ENCODE measurements around the gene KRTAP10-12. TPM values are rescaled to one million over a fixed set of nuclear protein-coding genes. Genes with fewer than 3 reads are reported as not detected.
A peak's percentile ranks its signal among the peaks of the same experiment; 100 is the strongest.

The KRTAP10-12 gene
- total RNA-seq, 4 donors from 2014 or later: 1.3 to 2.9 TPM; not detected in 2

DNA sequence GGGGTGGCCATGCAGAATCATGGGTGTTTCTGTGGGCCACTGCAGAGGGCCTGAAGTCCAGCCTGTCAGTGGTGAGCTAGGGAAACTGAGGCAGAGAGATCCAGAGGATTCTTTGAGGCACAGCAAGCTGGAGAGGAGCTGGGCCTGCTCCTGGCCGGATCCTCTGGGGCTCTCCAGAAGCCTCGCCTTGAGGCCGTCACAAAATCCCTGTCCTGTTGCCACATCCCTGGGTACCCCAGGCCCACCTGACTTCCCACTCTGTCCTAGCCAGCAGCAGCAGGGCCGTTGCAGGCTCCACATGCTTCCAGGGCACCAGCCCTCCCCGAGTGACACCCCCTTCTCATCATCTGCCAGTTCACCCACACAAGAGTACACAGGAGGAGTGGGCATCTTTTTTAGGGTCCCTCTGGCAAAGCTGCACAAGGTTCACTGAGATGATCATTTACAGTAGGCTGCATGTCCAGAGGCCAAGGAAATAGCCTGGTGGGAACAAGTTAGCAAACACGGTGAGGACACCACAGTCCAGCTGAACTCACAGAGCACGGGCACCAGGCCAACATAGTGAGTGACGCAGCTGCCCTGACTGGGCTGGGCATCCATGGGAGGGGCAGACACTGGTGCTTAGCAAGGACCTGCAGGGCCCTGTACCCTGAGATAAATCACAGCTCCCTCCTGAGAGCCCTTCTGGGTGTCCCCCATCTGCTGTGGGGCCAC is 39.5 kb downstream of the KRTAP10-12 start:
- DNase-seq (ENCODE audit: low spot score in 2 of 2): peak; percentile 38 to 62

DNA sequence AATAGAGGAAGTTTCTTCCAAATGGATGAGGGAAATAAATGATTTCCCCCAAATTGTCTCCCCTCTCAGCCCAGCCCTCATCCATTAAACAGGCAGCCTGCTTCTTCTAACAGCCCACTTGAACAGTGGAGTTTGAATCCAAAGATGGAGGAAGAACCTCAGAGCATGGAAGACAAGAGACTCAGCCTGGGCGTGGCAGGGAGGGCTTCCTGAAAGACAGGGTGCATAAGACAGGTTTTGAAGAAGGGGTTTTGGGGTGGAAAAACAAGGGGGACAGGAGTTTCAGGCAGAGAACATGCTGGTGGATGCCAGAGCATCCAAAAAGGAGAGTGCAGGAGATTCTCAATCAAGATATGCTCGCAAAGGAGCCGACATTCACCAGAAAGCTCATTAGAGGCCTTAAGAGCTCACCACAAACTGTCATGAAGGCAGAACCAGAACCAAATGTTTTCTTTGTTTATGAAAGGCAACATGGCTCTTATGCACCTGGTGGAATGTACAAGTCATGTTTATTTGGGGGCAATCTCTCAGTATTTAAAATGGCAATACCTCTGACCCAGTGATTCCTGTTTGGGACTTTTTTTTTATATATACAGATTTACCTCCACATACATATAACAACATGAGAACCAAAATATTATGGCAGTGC is 40.9 kb downstream of the KRTAP10-12 start:
- peak in 1 of 2 donors; percentile 24 for DNase-seq (ENCODE audit: low spot score in 2 of 2)
- WGBS: 80% methylated on average over 3 of the region's 3 CpGs
- H3K4me1 ChIP-seq: no peaks in the 10 kb centered on the region
- TF ChIP-seq POLR2A (IDR thresholded peaks at IDR 0.05) (no peak), EP300 (IDR thresholded peaks at IDR 0.05) (no peak), POLR2AphosphoS5 (IDR thresholded peaks at IDR 0.05) (no peak)
- TF ChIP-seq, protein P1, sequence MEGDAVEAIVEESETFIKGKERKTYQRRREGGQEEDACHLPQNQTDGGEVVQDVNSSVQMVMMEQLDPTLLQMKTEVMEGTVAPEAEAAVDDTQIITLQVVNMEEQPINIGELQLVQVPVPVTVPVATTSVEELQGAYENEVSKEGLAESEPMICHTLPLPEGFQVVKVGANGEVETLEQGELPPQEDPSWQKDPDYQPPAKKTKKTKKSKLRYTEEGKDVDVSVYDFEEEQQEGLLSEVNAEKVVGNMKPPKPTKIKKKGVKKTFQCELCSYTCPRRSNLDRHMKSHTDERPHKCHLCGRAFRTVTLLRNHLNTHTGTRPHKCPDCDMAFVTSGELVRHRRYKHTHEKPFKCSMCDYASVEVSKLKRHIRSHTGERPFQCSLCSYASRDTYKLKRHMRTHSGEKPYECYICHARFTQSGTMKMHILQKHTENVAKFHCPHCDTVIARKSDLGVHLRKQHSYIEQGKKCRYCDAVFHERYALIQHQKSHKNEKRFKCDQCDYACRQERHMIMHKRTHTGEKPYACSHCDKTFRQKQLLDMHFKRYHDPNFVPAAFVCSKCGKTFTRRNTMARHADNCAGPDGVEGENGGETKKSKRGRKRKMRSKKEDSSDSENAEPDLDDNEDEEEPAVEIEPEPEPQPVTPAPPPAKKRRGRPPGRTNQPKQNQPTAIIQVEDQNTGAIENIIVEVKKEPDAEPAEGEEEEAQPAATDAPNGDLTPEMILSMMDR (IDR thresholded peaks at IDR 0.05): no peak
- H3K9me3 ChIP-seq: no peaks in the 10 kb centered on the region
- no peaks in the 10 kb centered on the region for H3K36me3 ChIP-seq
- H3K27ac ChIP-seq: no peak overlapping the region
- H3K27me3 ChIP-seq: peaks cover 10% of the 10 kb centered on the region
- H3K4me3 ChIP-seq: no peak overlapping the region

More for the DNA sequence above, 39.5 kb downstream of the KRTAP10-12 start:
- H3K4me1 ChIP-seq: no peaks in the 10 kb centered on the region
- no peak overlapping the region for H3K4me3 ChIP-seq
- H3K27me3 ChIP-seq: peaks cover 16% of the 10 kb centered on the region
- no peaks in the 10 kb centered on the region for H3K9me3 ChIP-seq
- TF ChIP-seq, protein P1 (IDR thresholded peaks at IDR 0.05): no peak
- TF ChIP-seq POLR2A (IDR thresholded peaks at IDR 0.05) (no peak), EP300 (IDR thresholded peaks at IDR 0.05) (no peak), POLR2AphosphoS5 (IDR thresholded peaks at IDR 0.05) (no peak)
- no peaks in the 10 kb centered on the region for H3K36me3 ChIP-seq
- H3K27ac ChIP-seq: no peak overlapping the region
- WGBS: 60% methylated on average over 1 of the region's 8 CpGs

DNA sequence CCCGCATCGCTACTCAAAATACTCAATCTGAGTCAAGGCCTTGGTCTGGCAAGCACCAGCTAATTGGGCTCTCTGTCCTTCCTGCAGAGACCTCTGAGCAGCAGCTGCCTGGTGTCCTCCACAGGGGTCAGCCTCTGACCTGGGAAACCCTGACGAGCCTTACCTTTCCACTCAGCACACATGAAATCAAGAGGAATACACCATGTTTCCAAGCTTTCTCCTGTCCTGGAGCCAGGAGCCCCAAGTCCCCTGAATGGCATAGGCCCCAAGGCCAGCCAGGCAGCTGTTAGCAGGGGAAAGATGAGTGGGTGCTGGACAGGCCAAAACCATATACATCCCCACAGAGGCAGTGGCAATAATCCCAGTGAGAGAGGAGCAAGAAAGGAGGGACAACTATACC is 41.6 kb downstream of the KRTAP10-12 start:
- TF ChIP-seq, protein P1 (IDR thresholded peaks at IDR 0.05): no peak
- no peak for TF ChIP-seq EP300 (IDR thresholded peaks at IDR 0.05)
- no peak for TF ChIP-seq POLR2A (IDR thresholded peaks at IDR 0.05)
- no peak for TF ChIP-seq POLR2AphosphoS5 (IDR thresholded peaks at IDR 0.05)
- Histone ChIP-seq H3K9me3 (no peaks in the 10 kb centered on the region), H3K27ac (no peak overlapping the region), H3K4me3 (no peak overlapping the region), H3K36me3 (no peaks in the 10 kb centered on the region), H3K27me3 (peaks cover 8% of the 10 kb centered on the region), H3K4me1 (no peaks in the 10 kb centered on the region)
- DNase-seq (ENCODE audit: low spot score in 2 of 2): peak; percentile 20 to 22
- WGBS: 100% methylated on average over 3 of the region's 3 CpGs

DNA sequence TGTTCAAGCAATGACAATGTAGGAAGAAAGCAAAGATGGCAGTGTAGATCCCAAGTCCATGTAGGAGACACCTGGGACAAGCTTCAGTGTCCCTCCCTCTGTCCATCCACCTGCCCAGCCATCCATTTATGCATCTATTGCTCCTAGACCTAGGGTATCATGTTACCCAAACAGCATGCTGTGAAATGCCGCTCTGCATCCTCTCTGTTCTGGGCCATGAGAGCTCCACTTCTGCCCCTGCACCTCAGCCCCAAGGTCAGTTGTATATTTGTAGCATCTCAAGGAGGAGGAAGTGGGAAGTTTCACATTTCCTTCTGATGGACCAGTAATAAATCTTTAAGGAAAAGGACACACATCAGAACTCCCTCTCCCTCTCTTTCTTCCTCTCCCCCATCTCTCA is 42.3 kb downstream of the KRTAP10-12 start:
- TF ChIP-seq, protein P1 (IDR thresholded peaks at IDR 0.05): no peak
- TF ChIP-seq EP300 (IDR thresholded peaks at IDR 0.05): no peak
- Histone ChIP-seq H3K4me3 (no peak overlapping the region), H3K4me1 (no peaks in the 10 kb centered on the region), H3K9me3 (no peaks in the 10 kb centered on the region), H3K27me3 (peaks cover 8% of the 10 kb centered on the region), H3K27ac (no peak overlapping the region), H3K36me3 (no peaks in the 10 kb centered on the region)
- DNase-seq (ENCODE audit: low spot score in 2 of 2): peak in 1 of 2 donors; percentile 20
- 100% methylated on average over 1 of the region's 1 CpG for WGBS

DNA sequence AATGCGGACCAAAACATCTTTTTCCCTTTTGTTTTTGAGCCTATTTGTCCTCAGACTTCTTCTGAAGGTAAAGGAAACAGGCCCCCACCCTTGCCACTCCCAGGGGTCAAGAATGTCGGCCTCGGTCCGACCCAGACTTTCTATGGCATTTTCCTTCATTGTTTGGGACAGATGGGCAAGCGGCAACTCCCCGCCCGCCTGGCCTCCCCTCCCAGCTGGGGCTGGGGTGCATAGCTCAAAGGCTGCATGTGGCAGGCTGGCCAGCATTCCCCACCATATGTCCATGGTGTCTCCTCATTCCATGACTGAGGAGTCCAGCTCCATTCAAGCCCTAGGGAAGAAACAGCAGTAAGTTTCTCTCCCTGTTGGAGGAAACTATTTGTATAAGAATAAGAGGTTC is 43.8 kb downstream of the KRTAP10-12 start:
- no peaks in the 10 kb centered on the region for H3K27me3 ChIP-seq
- DNase-seq (ENCODE audit: low spot score in 2 of 2): peak; percentile 20 to 54
- no peaks in the 10 kb centered on the region for H3K36me3 ChIP-seq
- TF ChIP-seq POLR2AphosphoS5 (IDR thresholded peaks at IDR 0.05) (no peak), EP300 (IDR thresholded peaks at IDR 0.05) (no peak), POLR2A (IDR thresholded peaks at IDR 0.05) (no peak)
- TF ChIP-seq, protein P1 (IDR thresholded peaks at IDR 0.05): no peak
- no peaks in the 10 kb centered on the region for H3K4me1 ChIP-seq
- no peaks in the 10 kb centered on the region for H3K9me3 ChIP-seq
- WGBS: 96% methylated on average over 7 of the region's 7 CpGs
- no peak overlapping the region for H3K27ac ChIP-seq
- H3K4me3 ChIP-seq: no peak overlapping the region
